Sigmoid colon (tissue), 7 donors: ENCODE results near the gene CCDC93. TPM values are rescaled to one million over a fixed set of nuclear protein-coding genes. Genes with fewer than 3 reads are reported as not detected.

Experiments
- DNase-seq: peaks from one replicate; pipeline ENCODE4 v3.0.0-alpha.2; 2019
- H3K27ac ChIP-seq, 4 donors: fragments of 200-600 bp; sonication (generic); one replicate each; pipeline ENCODE4 v1.5.1; 2016 to 2019; ENCODE audit warnings: mild to moderate bottlenecking in 1 of 4
- H3K27me3 ChIP-seq, 3 donors: fragments of 200-600 bp; sonication (generic); one replicate each; pipeline ENCODE4 v1.5.1; 2019; ENCODE audit warnings: mild to moderate bottlenecking in 1 of 3
- H3K36me3 ChIP-seq, 4 donors: fragments of 200-600 bp; sonication (generic); one replicate each; pipeline ENCODE4 v1.5.1; 2016 to 2019
- H3K4me1 ChIP-seq, 4 donors: fragments of 200-600 bp; sonication (generic); one replicate each; pipeline ENCODE4 v1.5.1; 2017 to 2019
- H3K4me3 ChIP-seq, 4 donors: fragments of 200-600 bp; sonication (generic); one replicate each; pipeline ENCODE4 v1.5.1; 2017 to 2019; ENCODE audit warnings: mild to moderate bottlenecking in 2 of 4, moderate library complexity in 1 of 4
- H3K9me3 ChIP-seq, 4 donors: fragments of 200-600 bp in 3 of 4; sonication (generic) in 3 of 4; one replicate each; pipeline versions ENCODE4 v1.5.1 to v1.6.1; 2013 to 2019
- CTCF ChIP-seq, 4 experiments: fragments of 450-650 bp in 3 of 4; fragments of 200-600 bp in 1 of 4; IDR thresholded peaks; one replicate each; pipeline ENCODE4 v1.5.1; 2016 to 2019; ENCODE audit warnings: antibody characterized with exemption in 4 of 4, mild to moderate bottlenecking in 3 of 4, moderate library complexity in 2 of 4
- EP300 ChIP-seq, 4 donors: sonication (generic); formaldehyde crosslinking; IDR thresholded peaks; one replicate each; pipeline ENCODE4 v1.6.1; 2017; ENCODE audit warnings: antibody characterized with exemption in 4 of 4
- POLR2A ChIP-seq, 2 donors: fragments of 450-650 bp; IDR thresholded peaks; one replicate each; pipeline ENCODE4 v1.6.1; 2016; ENCODE audit warnings: antibody characterized with exemption in 2 of 2, mild to moderate bottlenecking in 2 of 2, moderate library complexity in 2 of 2
- POLR2AphosphoS5 ChIP-seq, 4 donors: sonication (generic); formaldehyde crosslinking; IDR thresholded peaks; one replicate each; pipeline ENCODE4 v1.6.1; 2017; ENCODE audit warnings: antibody characterized with exemption in 4 of 4
- WGBS, 2 donors: extraction: QIAGEN DNeasy Blood & Tissue Kit; methylation state at CpG; one replicate each; pipeline ENCODE4 v1.1.7; 2013; 5-methylcytosine and 5-hydroxymethylcytosine counted together
- intact Hi-C: fragments of 100-400 bp; cut with DNase I; formaldehyde crosslinking; loops from one replicate; pipeline ENCODE4 v1.15.1; 2023
- polyA plus RNA-seq, 3 donors: library from polyadenylated mRNA; stranded (reverse); fragments of 200-250 nt; gene quantifications; one replicate each; pipeline ENCODE4 v1.2.3, GENCODE V29; 2013
- total RNA-seq, 4 donors: library from RNA; depleted of rRNA; stranded (reverse); fragments of >200 nt; gene quantifications; one replicate each; pipeline ENCODE4 v1.1.0, GENCODE V29; 2016
- donor health status: healthy with polysubstance abuse.
- donor health status: Bipolar disorder and iron deficiency.
- donor health status: healthy.

The CCDC93 gene
- total and polyA plus RNA-seq, 7 donors = 4.2 to 25.5 (median 12.5) TPM

DNA sequence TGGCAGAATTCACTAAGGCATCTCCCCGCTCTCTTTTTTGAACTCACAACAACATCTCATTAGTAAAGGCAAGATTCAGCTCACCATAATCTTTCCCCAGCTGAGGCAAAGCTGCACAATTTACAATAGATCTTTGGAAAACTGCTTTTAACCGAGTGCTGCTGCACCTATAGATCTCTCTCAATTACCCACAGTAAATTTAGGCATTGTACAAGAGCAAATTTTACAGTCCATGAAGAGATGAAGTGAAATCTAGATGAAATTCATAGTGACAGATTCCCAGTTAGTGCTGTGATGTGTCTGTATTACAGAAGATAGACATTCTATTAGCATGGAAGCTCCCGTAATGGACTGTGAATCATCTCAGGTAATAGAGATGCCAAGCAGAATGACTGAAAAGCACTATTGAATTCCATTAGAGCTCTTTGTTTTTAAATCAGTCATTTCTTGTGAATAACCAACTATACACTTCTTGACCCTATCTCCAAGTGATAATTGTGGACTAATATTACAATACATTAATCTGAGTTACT lies 38.0 kb upstream of the CCDC93 start:
- no peaks in the 10 kb centered on the region for H3K36me3 ChIP-seq
- intact Hi-C loops = no loop called here
- WGBS, 2 donors = 92 to 93% methylated on average over 3 of the region's 3 CpGs
- no peak for DNase-seq
- H3K4me3 ChIP-seq = no peak overlapping the region
- no peak for TF ChIP-seq CTCF (IDR thresholded peaks at IDR 0.05)
- no peak for TF ChIP-seq POLR2AphosphoS5 (IDR thresholded peaks at IDR 0.05)
- no peak for TF ChIP-seq POLR2A (IDR thresholded peaks at IDR 0.05)
- no peak for TF ChIP-seq EP300 (IDR thresholded peaks at IDR 0.05)
- peaks cover 0 to 33% (median 13%) of the 10 kb centered on the region in 3 donors for H3K27me3 ChIP-seq
- no peak overlapping the region for H3K27ac ChIP-seq
- H3K4me1 ChIP-seq = peaks cover 0 to 2% (median 0%) of the 10 kb centered on the region in 4 donors
- H3K9me3 ChIP-seq = no peaks in the 10 kb centered on the region

- peaks cover 0 to 33% (median 13%) of the 10 kb centered on the region in 3 donors for H3K27me3 ChIP-seq
- no peak for DNase-seq
- H3K4me1 ChIP-seq = peaks cover 0 to 3% (median 0%) of the 10 kb centered on the region in 4 donors
- no peaks in the 10 kb centered on the region for H3K36me3 ChIP-seq
- H3K27ac ChIP-seq = no peak overlapping the region
- H3K4me3 ChIP-seq = no peak overlapping the region
- no peaks in the 10 kb centered on the region for H3K9me3 ChIP-seq
- TF ChIP-seq EP300 (IDR thresholded peaks at IDR 0.05) (no peak), POLR2AphosphoS5 (IDR thresholded peaks at IDR 0.05) (no peak), CTCF (IDR thresholded peaks at IDR 0.05) (no peak), POLR2A (IDR thresholded peaks at IDR 0.05) (no peak)
- intact Hi-C loops = no loop called here
- 85 to 87% methylated on average over 2 of the region's 2 CpGs for WGBS, 2 donors
Measured at GRCh38 chr2:118050974-118051373, 37.1 kb upstream of the CCDC93 start.

DNA sequence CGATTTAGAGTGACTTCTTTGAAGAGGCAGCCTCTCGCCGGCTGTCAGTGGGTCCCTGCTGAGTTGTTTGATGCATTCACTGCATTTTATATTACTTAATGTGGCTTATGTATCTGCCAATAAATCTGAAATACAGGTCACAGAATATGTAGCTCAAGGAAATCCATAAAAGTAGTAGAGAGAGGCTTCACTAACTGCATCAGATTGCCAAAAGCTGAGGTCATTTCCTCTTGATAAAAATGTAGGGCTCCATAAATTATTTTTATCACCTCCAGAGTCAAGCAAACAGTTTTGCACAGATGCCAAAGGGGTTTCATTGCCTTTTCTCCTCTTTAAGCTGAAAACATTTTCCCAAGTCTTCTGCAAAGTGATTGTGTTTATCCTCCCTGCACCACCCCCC lies 36.5 kb upstream of the CCDC93 start:
- peaks cover 0 to 3% (median 0%) of the 10 kb centered on the region in 4 donors for H3K4me1 ChIP-seq
- intact Hi-C loops = no loop called here

GRCh38 chr2:118049816-118050140 lies 35.9 kb upstream of the CCDC93 start:
- H3K9me3 ChIP-seq = no peaks in the 10 kb centered on the region
- H3K27me3 ChIP-seq = peaks cover 0 to 38% (median 13%) of the 10 kb centered on the region in 3 donors
- H3K4me3 ChIP-seq = no peak overlapping the region
- no peaks in the 10 kb centered on the region for H3K36me3 ChIP-seq
- intact Hi-C loops = no loop called here
- H3K27ac ChIP-seq = no peak overlapping the region
- TF ChIP-seq CTCF (IDR thresholded peaks at IDR 0.05) (no peak), POLR2AphosphoS5 (IDR thresholded peaks at IDR 0.05) (no peak)
- no peak for DNase-seq
- H3K4me1 ChIP-seq = peaks cover 0 to 3% (median 0%) of the 10 kb centered on the region in 4 donors

More for the DNA sequence above, 36.5 kb upstream of the CCDC93 start:
- Histone ChIP-seq H3K27ac (no peak overlapping the region), H3K9me3 (no peaks in the 10 kb centered on the region), H3K36me3 (no peaks in the 10 kb centered on the region), H3K4me3 (no peak overlapping the region), H3K27me3 (peaks cover 0 to 34% (median 13%) of the 10 kb centered on the region in 3 donors)
- no peak for TF ChIP-seq CTCF (IDR thresholded peaks at IDR 0.05)
- no peak for TF ChIP-seq POLR2A (IDR thresholded peaks at IDR 0.05)
- WGBS, 2 donors = 16 to 43% methylated on average over 3 of the region's 3 CpGs
- DNase-seq = no peak

DNA sequence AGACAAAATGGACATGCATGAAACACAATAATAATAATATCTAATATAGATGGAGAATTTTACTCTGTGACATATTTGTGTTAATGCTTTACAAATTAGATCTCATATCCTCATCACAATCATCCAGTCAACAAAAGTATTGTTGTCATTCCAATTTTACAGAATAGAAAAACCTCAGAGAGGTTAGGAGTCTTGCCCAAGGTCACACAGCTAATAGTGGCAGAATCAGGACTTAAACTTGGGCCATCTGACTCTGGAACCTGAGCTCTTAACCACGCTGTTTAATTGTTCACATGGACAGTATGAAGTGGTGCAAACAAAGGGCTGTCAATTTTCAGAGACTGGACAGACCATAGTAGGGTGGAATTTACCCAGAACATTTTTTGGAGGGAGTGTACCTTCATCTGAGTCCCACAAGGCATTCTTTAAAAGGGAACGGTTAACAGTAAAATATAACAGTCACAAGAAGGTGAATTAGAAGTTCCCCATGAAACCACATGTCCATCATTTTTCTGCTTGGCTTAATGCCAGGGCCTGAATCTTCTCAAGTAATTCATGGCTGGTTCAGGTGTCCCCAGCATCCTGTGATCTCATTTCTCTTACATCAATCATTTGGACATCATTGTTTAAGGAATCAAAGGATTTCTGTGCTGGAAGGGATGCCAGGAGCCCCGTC lies 35.4 kb upstream of the CCDC93 start:
- H3K9me3 ChIP-seq = no peaks in the 10 kb centered on the region
- 75 to 76% methylated on average over 3 of the region's 3 CpGs for WGBS, 2 donors
- H3K27ac ChIP-seq = no peak overlapping the region

More for the DNA sequence above, 35.4 kb upstream of the CCDC93 start:
- no peak for DNase-seq
- H3K36me3 ChIP-seq = no peaks in the 10 kb centered on the region
- H3K4me1 ChIP-seq = peaks cover 0 to 3% (median 0%) of the 10 kb centered on the region in 4 donors
- no peak for TF ChIP-seq POLR2A (IDR thresholded peaks at IDR 0.05)
- TF ChIP-seq EP300 (IDR thresholded peaks at IDR 0.05) = no peak
- TF ChIP-seq CTCF (IDR thresholded peaks at IDR 0.05) = no peak
- no peak for TF ChIP-seq POLR2AphosphoS5 (IDR thresholded peaks at IDR 0.05)
- H3K27me3 ChIP-seq = peaks cover 0 to 38% (median 13%) of the 10 kb centered on the region in 3 donors
- H3K4me3 ChIP-seq = no peak overlapping the region
- intact Hi-C loops = no loop called here
